ENCODE results near the gene KRI1. TPM values are rescaled to one million over a fixed set of nuclear protein-coding genes. Genes with fewer than 3 reads are reported as not detected.

The KRI1 gene
- total RNA-seq, 4 donors from 2014 or later, result 10.4 to 17.4 (median 12.4) TPM

- TF ChIP-seq CTCF (IDR thresholded peaks at IDR 0.05; ENCODE audit: low read depth), result no peak
Observed at GRCh38 chr19:10518444-10519361, 47.1 kb downstream of the KRI1 start.

GRCh38 chr19:10517760-10518443 lies 47.9 kb downstream of the KRI1 start:
- no peak for TF ChIP-seq CTCF (IDR thresholded peaks at IDR 0.05; ENCODE audit: low read depth)

- no peak for TF ChIP-seq CTCF (IDR thresholded peaks at IDR 0.05; ENCODE audit: low read depth)
Observed at GRCh38 chr19:10517361-10517759, 48.5 kb downstream of the KRI1 start, which contains the start of gene S1PR5. S1PR5 (minus strand) TSS chr19:10517447; CDS start chr19:10515011, 2,436 bp downstream.

GRCh38 chr19:10516671-10517286 lies 49.0 kb downstream of the KRI1 start:
- TF ChIP-seq CTCF (IDR thresholded peaks at IDR 0.05; ENCODE audit: low read depth), result no peak

GRCh38 chr19:10516064-10516385 lies 49.8 kb downstream of the KRI1 start:
- no peak for TF ChIP-seq CTCF (IDR thresholded peaks at IDR 0.05; ENCODE audit: low read depth)

GRCh38 chr19:10514211-10515145 lies 51.3 kb downstream of the KRI1 start:
- no peak for TF ChIP-seq CTCF (IDR thresholded peaks at IDR 0.05; ENCODE audit: low read depth)
